Astrocyte (in vitro differentiated cells and primary cell): ENCODE data around the gene TNIK. TPM values are rescaled to one million over a fixed set of nuclear protein-coding genes. Genes with fewer than 3 reads are reported as not detected.
A peak's percentile ranks its signal among the peaks of the same experiment; 100 is the strongest.

ENCODE experiments used
- DNase-seq: peaks from one replicate; pipeline ENCODE4 v3.0.0-alpha.2; 2010; ENCODE audit warnings: low read depth
- FAIRE-seq: peaks from 2 replicates; lab custom pipeline; 2011; peaks lifted over from hg19 to GRCh38; lab: Jason Lieb, UNC
- H2AFZ ChIP-seq: 2 replicates; pipeline ENCODE4 v1.6.0; 2012; ENCODE audit warnings: low read depth, low read length, inconsistent platforms
- H3K27ac ChIP-seq: 2 replicates; pipeline ENCODE4 v1.5.1; 2011; ENCODE audit warnings: low read depth, low read length, inconsistent platforms
- H3K27me3 ChIP-seq: 2 replicates; pipeline ENCODE4 v1.6.0; 2011; ENCODE audit warnings: low read length, inconsistent platforms; ENCODE audit not compliant: insufficient read depth
- H3K36me3 ChIP-seq: 2 replicates; pipeline ENCODE4 v1.5.1; 2011; ENCODE audit warnings: low read length, inconsistent platforms; ENCODE audit not compliant: insufficient read depth
- H3K4me1 ChIP-seq: 2 replicates; pipeline ENCODE4 v1.5.1; 2011; ENCODE audit warnings: low read length, inconsistent platforms; ENCODE audit not compliant: insufficient read depth
- H3K4me2 ChIP-seq: 2 replicates; pipeline ENCODE4 v1.6.0; 2012; ENCODE audit warnings: low read length, inconsistent platforms
- H3K4me3 ChIP-seq: 2 replicates; pipeline ENCODE4 v1.5.1; 2011; ENCODE audit warnings: low read depth, mild to moderate bottlenecking, low read length, inconsistent platforms; ENCODE audit not compliant: insufficient read depth
- H3K79me2 ChIP-seq: 2 replicates; pipeline ENCODE4 v1.6.0; 2012; ENCODE audit warnings: mild to moderate bottlenecking, low read length, inconsistent platforms; ENCODE audit not compliant: insufficient read depth
- H3K9ac ChIP-seq: 2 replicates; pipeline ENCODE4 v1.6.0; 2012; ENCODE audit warnings: mild to moderate bottlenecking, low read length, inconsistent platforms
- H3K9me3 ChIP-seq: 2 replicates; pipeline ENCODE4 v1.5.1; 2012; ENCODE audit warnings: low read depth, mild to moderate bottlenecking, low read length, inconsistent platforms; ENCODE audit not compliant: insufficient read depth
- H4K20me1 ChIP-seq: 2 replicates; pipeline ENCODE4 v1.6.0; 2012; ENCODE audit warnings: low read length, inconsistent platforms; ENCODE audit not compliant: insufficient read depth
- H3K27ac Mint-ChIP-seq: one replicate; pipeline ENCODE4 v1.8.0; 2021; ENCODE audit warnings: mild to moderate bottlenecking, mixed read lengths; ENCODE audit not compliant: unreplicated experiment
- H3K27me3 Mint-ChIP-seq: one replicate; pipeline ENCODE4 v1.8.0; 2021; ENCODE audit warnings: low read depth, mixed read lengths; ENCODE audit not compliant: unreplicated experiment
- H3K36me3 Mint-ChIP-seq: one replicate; pipeline ENCODE4 v1.8.0; 2021; ENCODE audit warnings: low read depth, mixed read lengths; ENCODE audit not compliant: unreplicated experiment
- H3K4me1 Mint-ChIP-seq: one replicate; pipeline ENCODE4 v1.8.0; 2021; ENCODE audit warnings: low read depth, mixed read lengths; ENCODE audit not compliant: unreplicated experiment
- H3K4me3 Mint-ChIP-seq: one replicate; pipeline ENCODE4 v1.8.0; 2021; ENCODE audit warnings: mild to moderate bottlenecking, moderate library complexity, mixed read lengths; ENCODE audit not compliant: unreplicated experiment
- H3K9me3 Mint-ChIP-seq: one replicate; pipeline ENCODE4 v1.8.0; 2021; ENCODE audit warnings: mild to moderate bottlenecking, mixed read lengths; ENCODE audit not compliant: unreplicated experiment
- EZH2 ChIP-seq: IDR thresholded peaks from 2 replicates; pipeline ENCODE4 v1.6.1; 2012; ENCODE audit warnings: mild to moderate bottlenecking, low read length, inconsistent platforms; ENCODE audit not compliant: insufficient read depth
- total RNA-seq: library from RNA; stranded (reverse); gene quantifications from 2 replicates; pipeline ENCODE4 v1.2.1, GENCODE V29; 2021
- TF ChIP-seq, protein P1 (sequence below): IDR thresholded peaks from 2 replicates; pipeline ENCODE4 v1.5.1; 2011; ENCODE audit warnings: low read depth, mild to moderate bottlenecking, inconsistent platforms, low read length, moderate library complexity; ENCODE audit not compliant: insufficient read depth

The TNIK gene
- total RNA-seq, 1 donor from 2014 or later, result 70.0 TPM

- no peak overlapping the region for H3K4me2 ChIP-seq
- Mint-ChIP-seq H3K4me3 (no peak overlapping the region), H3K27ac (no peak overlapping the region), H3K27me3 (no peaks in the 10 kb centered on the region), H3K36me3 (peaks cover 50% of the 10 kb centered on the region), H3K9me3 (peaks cover 5% of the 10 kb centered on the region), H3K4me1 (peaks cover 10% of the 10 kb centered on the region)
- H3K79me2 ChIP-seq, result no peaks in the 10 kb centered on the region
- FAIRE-seq (no peak), DNase-seq (no peak)
- peaks cover 4% of the 10 kb centered on the region for H3K36me3 ChIP-seq
- H4K20me1 ChIP-seq, result no peaks in the 10 kb centered on the region
- no peak overlapping the region for H2AFZ ChIP-seq
- TF ChIP-seq EZH2, result no peak
- TF ChIP-seq, protein P1, sequence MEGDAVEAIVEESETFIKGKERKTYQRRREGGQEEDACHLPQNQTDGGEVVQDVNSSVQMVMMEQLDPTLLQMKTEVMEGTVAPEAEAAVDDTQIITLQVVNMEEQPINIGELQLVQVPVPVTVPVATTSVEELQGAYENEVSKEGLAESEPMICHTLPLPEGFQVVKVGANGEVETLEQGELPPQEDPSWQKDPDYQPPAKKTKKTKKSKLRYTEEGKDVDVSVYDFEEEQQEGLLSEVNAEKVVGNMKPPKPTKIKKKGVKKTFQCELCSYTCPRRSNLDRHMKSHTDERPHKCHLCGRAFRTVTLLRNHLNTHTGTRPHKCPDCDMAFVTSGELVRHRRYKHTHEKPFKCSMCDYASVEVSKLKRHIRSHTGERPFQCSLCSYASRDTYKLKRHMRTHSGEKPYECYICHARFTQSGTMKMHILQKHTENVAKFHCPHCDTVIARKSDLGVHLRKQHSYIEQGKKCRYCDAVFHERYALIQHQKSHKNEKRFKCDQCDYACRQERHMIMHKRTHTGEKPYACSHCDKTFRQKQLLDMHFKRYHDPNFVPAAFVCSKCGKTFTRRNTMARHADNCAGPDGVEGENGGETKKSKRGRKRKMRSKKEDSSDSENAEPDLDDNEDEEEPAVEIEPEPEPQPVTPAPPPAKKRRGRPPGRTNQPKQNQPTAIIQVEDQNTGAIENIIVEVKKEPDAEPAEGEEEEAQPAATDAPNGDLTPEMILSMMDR, result peak; percentile 46
- no peak overlapping the region for H3K27ac ChIP-seq
- H3K9me3 ChIP-seq, result peaks cover 7% of the 10 kb centered on the region
- H3K9ac ChIP-seq, result no peak overlapping the region
- H3K4me3 ChIP-seq, result no peak overlapping the region
- no peaks in the 10 kb centered on the region for H3K4me1 ChIP-seq
- no peaks in the 10 kb centered on the region for H3K27me3 ChIP-seq
Measured at GRCh38 chr3:171163101-171164066, 296.8 kb downstream of the TNIK start.

GRCh38 chr3:171160325-171160724 lies 299.9 kb downstream of the TNIK start:
- H3K27me3 Mint-ChIP-seq, result no peaks in the 10 kb centered on the region
- Histone ChIP-seq H3K9ac (no peak overlapping the region), H3K79me2 (no peaks in the 10 kb centered on the region), H3K36me3 (peaks cover 4% of the 10 kb centered on the region), H3K27me3 (no peaks in the 10 kb centered on the region), H3K9me3 (peaks cover 7% of the 10 kb centered on the region), H3K4me3 (no peak overlapping the region), H3K27ac (no peak overlapping the region), H3K4me2 (no peak overlapping the region), H4K20me1 (no peaks in the 10 kb centered on the region), H3K4me1 (peaks cover 8% of the 10 kb centered on the region), H2AFZ (no peak overlapping the region)
- H3K9me3 Mint-ChIP-seq, result peaks cover 5% of the 10 kb centered on the region
- FAIRE-seq (no peak), DNase-seq (no peak)
- TF ChIP-seq, protein P1, result no peak
- no peak for TF ChIP-seq EZH2
- no peak overlapping the region for H3K4me3 Mint-ChIP-seq
- no peak overlapping the region for H3K27ac Mint-ChIP-seq
- peaks cover 58% of the 10 kb centered on the region for H3K36me3 Mint-ChIP-seq
- peaks cover 15% of the 10 kb centered on the region for H3K4me1 Mint-ChIP-seq

DNA sequence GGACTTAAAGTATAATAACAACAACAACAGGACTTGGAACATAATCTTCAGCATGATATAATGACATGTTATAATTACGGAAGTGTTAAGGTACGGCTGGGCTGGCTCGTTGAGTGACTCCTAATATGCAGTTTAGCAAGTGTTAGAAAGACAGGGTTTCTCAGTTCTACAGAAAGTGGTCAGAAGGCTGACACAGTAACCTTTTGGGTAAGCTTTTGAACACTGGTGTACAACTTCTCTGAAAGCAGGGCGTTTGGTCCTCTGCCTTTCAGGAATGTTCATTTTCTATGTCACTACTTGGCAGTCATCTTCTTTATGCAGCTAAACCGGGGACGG lies 300.4 kb downstream of the TNIK start:
- DNase-seq, result no peak
- Histone ChIP-seq H3K4me1 (peaks cover 11% of the 10 kb centered on the region), H3K36me3 (peaks cover 4% of the 10 kb centered on the region), H4K20me1 (no peaks in the 10 kb centered on the region), H3K9me3 (peaks cover 7% of the 10 kb centered on the region), H3K9ac (no peak overlapping the region), H3K27me3 (no peaks in the 10 kb centered on the region), H3K27ac (no peak overlapping the region), H3K79me2 (no peaks in the 10 kb centered on the region), H3K4me3 (no peak overlapping the region), H3K4me2 (no peak overlapping the region), H2AFZ (no peak overlapping the region)
- Mint-ChIP-seq H3K4me3 (no peak overlapping the region), H3K4me1 (peaks cover 20% of the 10 kb centered on the region), H3K27ac (no peak overlapping the region), H3K9me3 (peaks cover 5% of the 10 kb centered on the region), H3K36me3 (peaks cover 62% of the 10 kb centered on the region), H3K27me3 (no peaks in the 10 kb centered on the region)
- TF ChIP-seq EZH2, result no peak
- TF ChIP-seq, protein P1, result no peak
- FAIRE-seq, result no peak
